Keratinocyte (primary cell): Measurements from ENCODE around the gene TMEM109.

Source experiments
- CTCF ChIP-seq, 3 experiments: IDR thresholded peaks in 1 of 3; conservative IDR thresholded peaks in 1 of 3; optimal IDR thresholded peaks in 1 of 3; 2 replicates in 2 of 3; 3 replicates in 1 of 3; pipeline versions ENCODE3 to v1.5.1; 2011; ENCODE audit warnings: low read length in 3 of 3, mild to moderate bottlenecking in 3 of 3, moderate library complexity in 2 of 3, control low read depth in 1 of 3, inconsistent platforms in 1 of 3; ENCODE audit not compliant: insufficient read depth in 2 of 3; ENCODE audit errors: extremely low read depth in 1 of 3
- EZH2 ChIP-seq: IDR thresholded peaks from one replicate; pipeline ENCODE4 v1.6.1; 2012; ENCODE audit warnings: inconsistent platforms, mild to moderate bottlenecking, low read length, moderate library complexity

- TF ChIP-seq CTCF (optimal IDR thresholded peaks at IDR 0.05 in 1 of 3, IDR thresholded peaks at IDR 0.05 in 1 of 3, conservative IDR thresholded peaks at IDR 0.05 in 1 of 3; ENCODE audit: extremely low read depth in 1 of 3, insufficient read depth in 2 of 3, low read length in 3 of 3) (no peak), EZH2 (no peak)
Observed at GRCh38 chr11:60921259-60921658, 7.3 kb downstream of the TMEM109 start.
